GM23338 (cell line): ENCODE data around the gene HINT2. TPM values are rescaled to one million over a fixed set of nuclear protein-coding genes. Genes with fewer than 3 reads are reported as not detected.

ENCODE experiments used
- ATAC-seq: fragments of 200-7000 bp; cut with Tn5 transposase; 3 replicates; pipeline ENCODE4 v1.9.1; 2020
- DNase-seq: peaks from one replicate; pipeline ENCODE4 v3.0.0-alpha.2; 2015; ENCODE audit warnings: low spot score
- H2AFZ ChIP-seq: fragments of 200-600 bp; sonication (generic); 2 replicates; pipeline ENCODE4 v1.8.0; 2016; ENCODE audit warnings: antibody characterized with exemption, mild to moderate bottlenecking, moderate library complexity
- H3F3A ChIP-seq: fragments of 200-600 bp; sonication (generic); replicated peaks from 2 replicates; pipeline ENCODE4 v1.8.0; 2017; ENCODE audit warnings: antibody characterized with exemption, mixed run types, low read depth
- H3K27ac ChIP-seq: fragments of 200-600 bp; sonication (generic); 2 replicates; pipeline ENCODE4 v1.6.1; 2016; ENCODE audit warnings: low read depth
- H3K27me3 ChIP-seq: fragments of 200-600 bp; sonication (generic); 2 replicates; pipeline ENCODE4 v1.8.0; 2016; ENCODE audit warnings: mild to moderate bottlenecking, mixed run types, moderate library complexity; ENCODE audit not compliant: insufficient read depth
- H3K36me3 ChIP-seq: fragments of 200-600 bp; sonication (generic); 2 replicates; pipeline ENCODE4 v1.8.0; 2016; ENCODE audit warnings: mild to moderate bottlenecking; ENCODE audit not compliant: insufficient read depth
- H3K4me1 ChIP-seq: fragments of 200-600 bp; sonication (generic); 2 replicates; pipeline ENCODE4 v1.8.0; 2016; ENCODE audit warnings: mild to moderate bottlenecking, moderate library complexity; ENCODE audit not compliant: insufficient read depth
- H3K4me2 ChIP-seq: fragments of 200-600 bp; sonication (generic); 2 replicates; pipeline ENCODE4 v1.7.1; 2017; ENCODE audit warnings: mixed run types
- H3K4me3 ChIP-seq: fragments of 200-600 bp; sonication (generic); 2 replicates; pipeline ENCODE4 v1.6.1; 2016; ENCODE audit warnings: mixed run types
- H3K79me2 ChIP-seq: fragments of 200-600 bp; sonication (generic); replicated peaks from 2 replicates; pipeline ENCODE4 v1.8.0; 2017; ENCODE audit warnings: mild to moderate bottlenecking; ENCODE audit not compliant: insufficient read depth
- H3K9me2 ChIP-seq: fragments of 200-600 bp; sonication (generic); 2 replicates; pipeline ENCODE4 v1.8.0; 2017; ENCODE audit not compliant: insufficient read depth
- H4K20me1 ChIP-seq: fragments of 200-600 bp; sonication (generic); replicated peaks from 2 replicates; pipeline ENCODE4 v1.8.0; 2017; ENCODE audit warnings: mild to moderate bottlenecking; ENCODE audit not compliant: insufficient read depth
- H3K27ac Mint-ChIP-seq: 2 replicates; pipeline ENCODE4 v1.8.0; 2020; ENCODE audit warnings: inconsistent platforms, mild to moderate bottlenecking, moderate library complexity, mixed read lengths
- H3K27me3 Mint-ChIP-seq: 3 replicates; pipeline ENCODE4 v1.8.0; 2022; ENCODE audit warnings: low read depth, mild to moderate bottlenecking, moderate library complexity, mixed read lengths, inconsistent platforms; ENCODE audit not compliant: insufficient read depth, poor library complexity
- H3K36me3 Mint-ChIP-seq: 3 replicates; pipeline ENCODE4 v1.8.0; 2021; ENCODE audit warnings: low read depth, mild to moderate bottlenecking, inconsistent platforms, moderate library complexity, mixed read lengths
- H3K4me1 Mint-ChIP-seq: 3 replicates; pipeline ENCODE4 v1.8.0; 2020; ENCODE audit warnings: mild to moderate bottlenecking, inconsistent platforms, mixed read lengths
- H3K4me3 Mint-ChIP-seq: 3 replicates; pipeline ENCODE4 v1.8.0; 2021; ENCODE audit warnings: moderate library complexity, mild to moderate bottlenecking, inconsistent platforms, mixed read lengths
- H3K9me3 Mint-ChIP-seq: 3 replicates; pipeline ENCODE4 v1.8.0; 2020; ENCODE audit warnings: moderate library complexity, mild to moderate bottlenecking, inconsistent platforms, mixed read lengths
- CREB1 ChIP-seq: fragments of 250-450 bp; sonication (Bioruptor Pico); IDR thresholded peaks from 2 replicates; pipeline ENCODE4 v1.5.0; 2020; ENCODE audit warnings: low read depth, mild to moderate bottlenecking, moderate library complexity
- EZH2 ChIP-seq: fragments of 200-600 bp; sonication (generic); IDR thresholded peaks from one replicate; pipeline ENCODE4 v1.8.0; 2017; ENCODE audit warnings: antibody characterized with exemption, mild to moderate bottlenecking, low read depth; ENCODE audit not compliant: unreplicated experiment
- JUNB ChIP-seq: IDR thresholded peaks from one replicate; pipeline ENCODE4 v1.6.1; 2016; ENCODE audit warnings: antibody characterized with exemption; ENCODE audit not compliant: unreplicated experiment
- POLR2AphosphoS5 ChIP-seq: IDR thresholded peaks from 2 replicates; pipeline ENCODE4 v1.6.1; 2016; ENCODE audit warnings: antibody characterized with exemption, low read depth
- ZNF114 ChIP-seq: fragments of 250-450 bp; sonication (Bioruptor Pico); IDR thresholded peaks from 2 replicates; pipeline ENCODE4 v1.5.0; 2020; ENCODE audit warnings: mild to moderate bottlenecking, moderate library complexity
- polyA plus RNA-seq: library from polyadenylated mRNA; unstranded; fragments of >200 nt; fragmentation: Nextera tagmentation; extraction: Ambion mirVana; gene quantifications from 2 replicates; pipeline ENCODE4 v1.2.1, GENCODE V29; 2016
- total RNA-seq: library from RNA; depleted of rRNA; stranded (reverse); fragments of >200 nt; shearing (Covaris generic); gene quantifications from 2 replicates; pipeline ENCODE4 v1.2.3, GENCODE V29; 2014
- TF ChIP-seq, protein P1 (sequence below): IDR thresholded peaks from 2 replicates; pipeline ENCODE4 v1.6.1; 2016; ENCODE audit warnings: antibody characterized with exemption
- TF ChIP-seq, protein P2 (sequence below), 2 experiments: fragments of 200-600 bp in 1 of 2; sonication (generic) in 1 of 2; conservative IDR thresholded peaks; 2 replicates each; pipeline versions ENCODE4 v1.5.1 to v1.6.1; 2016 to 2017; ENCODE audit warnings: antibody characterized with exemption in 2 of 2, low read depth in 2 of 2, mild to moderate bottlenecking in 2 of 2, moderate library complexity in 1 of 2
- TF ChIP-seq, protein P3 (sequence below): IDR thresholded peaks from one replicate; pipeline ENCODE4 v1.6.1; 2018; ENCODE audit warnings: antibody characterized with exemption; ENCODE audit not compliant: unreplicated experiment
- TF ChIP-seq, protein P4 (sequence below): fragments of 250-450 bp; sonication (Bioruptor Pico); IDR thresholded peaks from 2 replicates; pipeline ENCODE4 v1.5.0; 2020; ENCODE audit warnings: mild to moderate bottlenecking, moderate library complexity

Gene HINT2
- total and polyA plus RNA-seq, 2 experiments from 2014 or later = 20.9 to 69.9 TPM

DNA sequence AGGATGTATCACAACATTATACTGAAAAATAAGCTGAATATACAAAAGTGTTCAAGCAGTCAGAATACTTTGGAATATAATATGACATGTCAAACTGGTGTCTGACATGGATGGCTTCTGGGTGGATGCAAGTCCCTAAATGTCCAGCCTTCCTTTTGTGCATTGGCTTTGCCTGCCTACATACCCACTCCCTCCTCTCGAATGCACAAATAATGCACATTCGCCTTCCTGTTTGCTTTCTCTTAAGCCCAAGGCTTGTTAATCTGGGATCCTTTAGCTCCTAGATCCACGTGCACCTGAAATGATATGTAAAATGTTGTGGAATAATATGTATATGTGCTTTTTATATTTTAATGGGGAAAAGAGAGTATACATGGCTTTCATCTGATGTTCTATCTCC lies 36.3 kb downstream of the HINT2 start:
- Histone ChIP-seq H3K27me3 (no peaks in the 10 kb centered on the region), H3K27ac (no peak overlapping the region), H3F3A (0 out of 2 replicates have a peak, but pooled peaks cover 4% of the 10 kb centered on the region), H3K4me3 (no peak overlapping the region), H3K79me2 (no peaks in the 10 kb centered on the region), H4K20me1 (0 out of 2 replicates have a peak, but pooled peaks cover 3% of the 10 kb centered on the region), H3K9me2 (no peaks in the 10 kb centered on the region), H2AFZ (no peak overlapping the region), H3K4me2 (no peak overlapping the region), H3K36me3 (no peaks in the 10 kb centered on the region), H3K4me1 (peaks cover 16% of the 10 kb centered on the region)
- DNase-seq = no peak
- no peak for TF ChIP-seq CREB1
- TF ChIP-seq, protein P1, sequence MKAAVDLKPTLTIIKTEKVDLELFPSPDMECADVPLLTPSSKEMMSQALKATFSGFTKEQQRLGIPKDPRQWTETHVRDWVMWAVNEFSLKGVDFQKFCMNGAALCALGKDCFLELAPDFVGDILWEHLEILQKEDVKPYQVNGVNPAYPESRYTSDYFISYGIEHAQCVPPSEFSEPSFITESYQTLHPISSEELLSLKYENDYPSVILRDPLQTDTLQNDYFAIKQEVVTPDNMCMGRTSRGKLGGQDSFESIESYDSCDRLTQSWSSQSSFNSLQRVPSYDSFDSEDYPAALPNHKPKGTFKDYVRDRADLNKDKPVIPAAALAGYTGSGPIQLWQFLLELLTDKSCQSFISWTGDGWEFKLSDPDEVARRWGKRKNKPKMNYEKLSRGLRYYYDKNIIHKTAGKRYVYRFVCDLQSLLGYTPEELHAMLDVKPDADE = no peak
- no peak for TF ChIP-seq ZNF114 (CRISPR knock-in tag)
- no peak for TF ChIP-seq EZH2
- TF ChIP-seq JUNB = no peak
- TF ChIP-seq, protein P2, sequence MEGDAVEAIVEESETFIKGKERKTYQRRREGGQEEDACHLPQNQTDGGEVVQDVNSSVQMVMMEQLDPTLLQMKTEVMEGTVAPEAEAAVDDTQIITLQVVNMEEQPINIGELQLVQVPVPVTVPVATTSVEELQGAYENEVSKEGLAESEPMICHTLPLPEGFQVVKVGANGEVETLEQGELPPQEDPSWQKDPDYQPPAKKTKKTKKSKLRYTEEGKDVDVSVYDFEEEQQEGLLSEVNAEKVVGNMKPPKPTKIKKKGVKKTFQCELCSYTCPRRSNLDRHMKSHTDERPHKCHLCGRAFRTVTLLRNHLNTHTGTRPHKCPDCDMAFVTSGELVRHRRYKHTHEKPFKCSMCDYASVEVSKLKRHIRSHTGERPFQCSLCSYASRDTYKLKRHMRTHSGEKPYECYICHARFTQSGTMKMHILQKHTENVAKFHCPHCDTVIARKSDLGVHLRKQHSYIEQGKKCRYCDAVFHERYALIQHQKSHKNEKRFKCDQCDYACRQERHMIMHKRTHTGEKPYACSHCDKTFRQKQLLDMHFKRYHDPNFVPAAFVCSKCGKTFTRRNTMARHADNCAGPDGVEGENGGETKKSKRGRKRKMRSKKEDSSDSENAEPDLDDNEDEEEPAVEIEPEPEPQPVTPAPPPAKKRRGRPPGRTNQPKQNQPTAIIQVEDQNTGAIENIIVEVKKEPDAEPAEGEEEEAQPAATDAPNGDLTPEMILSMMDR (conservative IDR thresholded peaks at IDR 0.05; ENCODE audit: low read depth in 2 of 2) = no peak
- TF ChIP-seq, protein P3, sequence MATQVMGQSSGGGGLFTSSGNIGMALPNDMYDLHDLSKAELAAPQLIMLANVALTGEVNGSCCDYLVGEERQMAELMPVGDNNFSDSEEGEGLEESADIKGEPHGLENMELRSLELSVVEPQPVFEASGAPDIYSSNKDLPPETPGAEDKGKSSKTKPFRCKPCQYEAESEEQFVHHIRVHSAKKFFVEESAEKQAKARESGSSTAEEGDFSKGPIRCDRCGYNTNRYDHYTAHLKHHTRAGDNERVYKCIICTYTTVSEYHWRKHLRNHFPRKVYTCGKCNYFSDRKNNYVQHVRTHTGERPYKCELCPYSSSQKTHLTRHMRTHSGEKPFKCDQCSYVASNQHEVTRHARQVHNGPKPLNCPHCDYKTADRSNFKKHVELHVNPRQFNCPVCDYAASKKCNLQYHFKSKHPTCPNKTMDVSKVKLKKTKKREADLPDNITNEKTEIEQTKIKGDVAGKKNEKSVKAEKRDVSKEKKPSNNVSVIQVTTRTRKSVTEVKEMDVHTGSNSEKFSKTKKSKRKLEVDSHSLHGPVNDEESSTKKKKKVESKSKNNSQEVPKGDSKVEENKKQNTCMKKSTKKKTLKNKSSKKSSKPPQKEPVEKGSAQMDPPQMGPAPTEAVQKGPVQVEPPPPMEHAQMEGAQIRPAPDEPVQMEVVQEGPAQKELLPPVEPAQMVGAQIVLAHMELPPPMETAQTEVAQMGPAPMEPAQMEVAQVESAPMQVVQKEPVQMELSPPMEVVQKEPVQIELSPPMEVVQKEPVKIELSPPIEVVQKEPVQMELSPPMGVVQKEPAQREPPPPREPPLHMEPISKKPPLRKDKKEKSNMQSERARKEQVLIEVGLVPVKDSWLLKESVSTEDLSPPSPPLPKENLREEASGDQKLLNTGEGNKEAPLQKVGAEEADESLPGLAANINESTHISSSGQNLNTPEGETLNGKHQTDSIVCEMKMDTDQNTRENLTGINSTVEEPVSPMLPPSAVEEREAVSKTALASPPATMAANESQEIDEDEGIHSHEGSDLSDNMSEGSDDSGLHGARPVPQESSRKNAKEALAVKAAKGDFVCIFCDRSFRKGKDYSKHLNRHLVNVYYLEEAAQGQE = no peak
- TF ChIP-seq, protein P4, sequence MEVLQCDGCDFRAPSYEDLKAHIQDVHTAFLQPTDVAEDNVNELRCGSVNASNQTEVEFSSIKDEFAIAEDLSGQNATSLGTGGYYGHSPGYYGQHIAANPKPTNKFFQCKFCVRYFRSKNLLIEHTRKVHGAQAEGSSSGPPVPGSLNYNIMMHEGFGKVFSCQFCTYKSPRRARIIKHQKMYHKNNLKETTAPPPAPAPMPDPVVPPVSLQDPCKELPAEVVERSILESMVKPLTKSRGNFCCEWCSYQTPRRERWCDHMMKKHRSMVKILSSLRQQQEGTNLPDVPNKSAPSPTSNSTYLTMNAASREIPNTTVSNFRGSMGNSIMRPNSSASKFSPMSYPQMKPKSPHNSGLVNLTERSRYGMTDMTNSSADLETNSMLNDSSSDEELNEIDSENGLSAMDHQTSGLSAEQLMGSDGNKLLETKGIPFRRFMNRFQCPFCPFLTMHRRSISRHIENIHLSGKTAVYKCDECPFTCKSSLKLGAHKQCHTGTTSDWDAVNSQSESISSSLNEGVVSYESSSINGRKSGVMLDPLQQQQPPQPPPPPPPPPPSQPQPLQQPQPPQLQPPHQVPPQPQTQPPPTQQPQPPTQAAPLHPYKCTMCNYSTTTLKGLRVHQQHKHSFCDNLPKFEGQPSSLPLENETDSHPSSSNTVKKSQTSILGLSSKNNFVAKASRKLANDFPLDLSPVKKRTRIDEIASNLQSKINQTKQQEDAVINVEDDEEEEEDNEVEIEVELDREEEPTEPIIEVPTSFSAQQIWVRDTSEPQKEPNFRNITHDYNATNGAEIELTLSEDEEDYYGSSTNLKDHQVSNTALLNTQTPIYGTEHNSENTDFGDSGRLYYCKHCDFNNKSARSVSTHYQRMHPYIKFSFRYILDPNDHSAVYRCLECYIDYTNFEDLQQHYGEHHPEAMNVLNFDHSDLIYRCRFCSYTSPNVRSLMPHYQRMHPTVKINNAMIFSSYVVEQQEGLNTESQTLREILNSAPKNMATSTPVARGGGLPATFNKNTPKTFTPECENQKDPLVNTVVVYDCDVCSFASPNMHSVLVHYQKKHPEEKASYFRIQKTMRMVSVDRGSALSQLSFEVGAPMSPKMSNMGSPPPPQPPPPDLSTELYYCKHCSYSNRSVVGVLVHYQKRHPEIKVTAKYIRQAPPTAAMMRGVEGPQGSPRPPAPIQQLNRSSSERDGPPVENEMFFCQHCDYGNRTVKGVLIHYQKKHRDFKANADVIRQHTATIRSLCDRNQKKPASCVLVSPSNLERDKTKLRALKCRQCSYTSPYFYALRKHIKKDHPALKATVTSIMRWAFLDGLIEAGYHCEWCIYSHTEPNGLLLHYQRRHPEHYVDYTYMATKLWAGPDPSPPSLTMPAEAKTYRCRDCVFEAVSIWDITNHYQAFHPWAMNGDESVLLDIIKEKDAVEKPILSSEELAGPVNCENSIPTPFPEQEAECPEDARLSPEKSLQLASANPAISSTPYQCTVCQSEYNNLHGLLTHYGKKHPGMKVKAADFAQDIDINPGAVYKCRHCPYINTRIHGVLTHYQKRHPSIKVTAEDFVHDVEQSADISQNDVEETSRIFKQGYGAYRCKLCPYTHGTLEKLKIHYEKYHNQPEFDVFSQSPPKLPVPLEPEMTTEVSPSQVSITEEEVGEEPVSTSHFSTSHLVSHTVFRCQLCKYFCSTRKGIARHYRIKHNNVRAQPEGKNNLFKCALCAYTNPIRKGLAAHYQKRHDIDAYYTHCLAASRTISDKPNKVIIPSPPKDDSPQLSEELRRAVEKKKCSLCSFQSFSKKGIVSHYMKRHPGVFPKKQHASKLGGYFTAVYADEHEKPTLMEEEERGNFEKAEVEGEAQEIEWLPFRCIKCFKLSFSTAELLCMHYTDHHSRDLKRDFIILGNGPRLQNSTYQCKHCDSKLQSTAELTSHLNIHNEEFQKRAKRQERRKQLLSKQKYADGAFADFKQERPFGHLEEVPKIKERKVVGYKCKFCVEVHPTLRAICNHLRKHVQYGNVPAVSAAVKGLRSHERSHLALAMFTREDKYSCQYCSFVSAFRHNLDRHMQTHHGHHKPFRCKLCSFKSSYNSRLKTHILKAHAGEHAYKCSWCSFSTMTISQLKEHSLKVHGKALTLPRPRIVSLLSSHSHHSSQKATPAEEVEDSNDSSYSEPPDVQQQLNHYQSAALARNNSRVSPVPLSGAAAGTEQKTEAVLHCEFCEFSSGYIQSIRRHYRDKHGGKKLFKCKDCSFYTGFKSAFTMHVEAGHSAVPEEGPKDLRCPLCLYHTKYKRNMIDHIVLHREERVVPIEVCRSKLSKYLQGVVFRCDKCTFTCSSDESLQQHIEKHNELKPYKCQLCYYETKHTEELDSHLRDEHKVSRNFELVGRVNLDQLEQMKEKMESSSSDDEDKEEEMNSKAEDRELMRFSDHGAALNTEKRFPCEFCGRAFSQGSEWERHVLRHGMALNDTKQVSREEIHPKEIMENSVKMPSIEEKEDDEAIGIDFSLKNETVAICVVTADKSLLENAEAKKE (CRISPR knock-in tag) = no peak
- TF ChIP-seq POLR2AphosphoS5 = no peak
- peaks cover 16% of the 10 kb centered on the region for H3K4me1 Mint-ChIP-seq
- no peak for ATAC-seq
- peaks cover 7% of the 10 kb centered on the region for H3K36me3 Mint-ChIP-seq
- H3K9me3 Mint-ChIP-seq = no peaks in the 10 kb centered on the region
- H3K27me3 Mint-ChIP-seq = no peaks in the 10 kb centered on the region
- H3K27ac Mint-ChIP-seq = no peak overlapping the region
- no peak overlapping the region for H3K4me3 Mint-ChIP-seq
